Nephron (organoid): ENCODE data around the gene TNFSF15.

ENCODE experiments used
- H3K27ac Mint-ChIP-seq, 3 experiments: 2 replicates each; pipeline ENCODE4 v1.8.0; 2020; ENCODE audit warnings: mixed read lengths in 3 of 3, mild to moderate bottlenecking in 2 of 3, moderate library complexity in 1 of 3
- H3K27me3 Mint-ChIP-seq: 2 replicates; pipeline ENCODE4 v1.8.0; 2021; ENCODE audit warnings: low read depth, mild to moderate bottlenecking, moderate library complexity, mixed read lengths
- H3K36me3 Mint-ChIP-seq: 2 replicates; pipeline ENCODE4 v1.8.0; 2020; ENCODE audit warnings: low read depth, mixed read lengths
- H3K4me1 Mint-ChIP-seq: 2 replicates; pipeline ENCODE4 v1.8.0; 2020; ENCODE audit warnings: mixed read lengths
- H3K4me3 Mint-ChIP-seq, 3 experiments: 2 replicates each; pipeline ENCODE4 v1.8.0; 2020; ENCODE audit warnings: mild to moderate bottlenecking in 3 of 3, mixed read lengths in 3 of 3, moderate library complexity in 2 of 3
- H3K9me3 Mint-ChIP-seq: 2 replicates; pipeline ENCODE4 v1.8.0; 2020; ENCODE audit warnings: mixed read lengths
- CTCF ChIP-seq, 3 experiments: fragments of 200-600 bp; sonication (generic); IDR thresholded peaks; one replicate each; pipeline ENCODE4 v1.5.0; 2021; ENCODE audit warnings: antibody characterized with exemption in 3 of 3; ENCODE audit not compliant: unreplicated experiment in 3 of 3

The TNFSF15 gene

GRCh38 chr9:114787214-114787613 lies 18.6 kb downstream of the TNFSF15 start:
- Mint-ChIP-seq H3K27ac (no peak overlapping the region), H3K36me3 (peaks cover 22% of the 10 kb centered on the region), H3K27me3 (no peaks in the 10 kb centered on the region), H3K4me1 (peaks cover 12% of the 10 kb centered on the region), H3K9me3 (no peaks in the 10 kb centered on the region), H3K4me3 (no peak overlapping the region)
- TF ChIP-seq CTCF (IDR thresholded peaks at IDR 0.05; ENCODE audit: unreplicated experiment in 3 of 3) = no peak

DNA sequence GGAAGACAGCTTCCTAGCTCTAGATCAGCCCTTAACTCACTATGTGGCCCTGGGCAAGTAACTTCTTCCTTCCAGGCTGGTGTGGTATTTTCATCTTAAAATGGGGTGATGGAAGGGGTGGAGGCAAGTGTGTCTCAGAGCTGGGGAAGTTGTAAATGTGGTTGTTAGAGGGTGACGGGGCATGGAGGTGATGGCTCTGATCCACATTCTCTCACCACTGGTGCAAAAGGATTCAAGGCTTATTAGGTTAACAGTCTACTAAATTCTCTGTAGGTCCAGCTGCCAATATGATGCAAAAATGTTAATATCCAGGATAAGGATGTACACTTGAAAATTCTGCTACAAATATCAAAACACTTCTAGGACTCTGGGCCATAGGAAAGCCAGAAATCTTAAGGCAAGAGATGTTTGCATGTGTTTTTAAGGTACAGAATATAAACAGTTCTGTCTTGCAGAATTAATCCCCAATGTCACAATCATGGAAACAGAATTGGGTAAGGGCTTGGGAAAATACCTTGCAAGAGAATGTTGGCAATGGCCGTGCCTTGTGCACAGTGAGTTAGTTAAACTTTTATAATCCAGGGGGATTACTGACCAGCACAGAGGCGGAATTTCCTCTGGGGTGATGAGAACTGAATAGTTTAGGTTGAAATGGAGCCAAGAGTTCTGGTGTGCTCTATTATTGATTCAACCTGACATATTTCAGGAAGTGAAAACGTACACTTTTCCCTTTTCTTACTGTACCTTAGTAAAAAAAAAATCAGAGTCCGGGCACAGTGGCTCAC lies 19.8 kb downstream of the TNFSF15 start:
- H3K27me3 Mint-ChIP-seq = no peaks in the 10 kb centered on the region
- peaks cover 2% of the 10 kb centered on the region for H3K9me3 Mint-ChIP-seq
- peaks cover 13% of the 10 kb centered on the region for H3K36me3 Mint-ChIP-seq
- peak overlapping the region in 2 of 3 experiments; percentile 18 to 30 for H3K27ac Mint-ChIP-seq
- no peak overlapping the region for H3K4me3 Mint-ChIP-seq
- TF ChIP-seq CTCF (IDR thresholded peaks at IDR 0.05; ENCODE audit: unreplicated experiment in 3 of 3) = no peak
- peaks cover 12% of the 10 kb centered on the region for H3K4me1 Mint-ChIP-seq

DNA sequence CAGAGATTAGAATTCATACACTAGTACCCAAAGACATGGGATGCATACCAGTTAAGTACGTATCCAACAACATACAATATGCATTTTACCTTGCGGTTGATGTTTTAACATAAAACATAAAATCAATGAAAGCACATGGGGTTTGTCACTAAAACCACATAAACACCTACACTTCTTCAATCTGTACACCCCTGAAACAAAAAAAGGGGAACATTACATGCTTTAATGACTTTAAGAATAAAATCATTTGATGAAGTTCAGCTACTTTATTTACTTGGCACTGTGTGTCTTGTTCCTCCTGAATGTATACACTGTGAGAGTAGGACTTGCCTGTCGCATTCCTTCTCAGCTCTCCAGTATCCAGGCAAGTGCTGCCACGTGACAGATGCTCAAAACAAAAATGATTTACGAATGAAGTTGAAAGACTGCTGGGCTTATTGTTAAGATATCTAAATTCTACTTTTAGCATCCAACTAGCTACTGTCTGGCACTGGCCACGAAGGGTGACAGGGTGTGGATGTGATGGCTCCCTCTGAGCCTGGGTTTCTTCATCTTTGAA lies 21.0 kb downstream of the TNFSF15 start:
- Mint-ChIP-seq H3K9me3 (peaks cover 2% of the 10 kb centered on the region), H3K27me3 (no peaks in the 10 kb centered on the region), H3K36me3 (peaks cover 3% of the 10 kb centered on the region), H3K27ac (peak overlapping the region in 2 of 3 experiments; percentile 24 to 30), H3K4me1 (peaks cover 12% of the 10 kb centered on the region), H3K4me3 (no peak overlapping the region)
- no peak for TF ChIP-seq CTCF (IDR thresholded peaks at IDR 0.05; ENCODE audit: unreplicated experiment in 3 of 3)

DNA sequence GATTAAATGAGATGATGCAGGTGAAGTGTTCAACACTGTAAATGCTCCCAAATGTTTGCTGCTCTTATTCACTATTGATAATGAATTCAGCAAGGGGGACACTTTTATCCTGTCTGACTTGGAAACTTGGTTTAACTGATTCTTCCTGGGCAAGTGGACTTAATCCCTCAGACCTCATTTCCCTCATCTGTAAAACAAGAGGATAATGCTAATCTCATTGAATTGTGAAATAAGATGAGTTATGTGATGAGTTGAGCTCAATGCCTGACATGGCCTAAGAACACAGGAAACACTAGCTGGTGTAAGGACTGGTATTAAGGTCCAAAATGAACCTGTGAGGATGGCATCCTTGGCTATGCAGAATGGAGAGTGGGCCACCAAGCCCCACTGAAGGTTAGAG lies 23.3 kb downstream of the TNFSF15 start:
- Mint-ChIP-seq H3K4me1 (peaks cover 22% of the 10 kb centered on the region), H3K27me3 (no peaks in the 10 kb centered on the region), H3K27ac (no peak overlapping the region), H3K9me3 (peaks cover 2% of the 10 kb centered on the region), H3K4me3 (no peak overlapping the region), H3K36me3 (no peaks in the 10 kb centered on the region)
- TF ChIP-seq CTCF (IDR thresholded peaks at IDR 0.05; ENCODE audit: unreplicated experiment in 3 of 3) = no peak

DNA sequence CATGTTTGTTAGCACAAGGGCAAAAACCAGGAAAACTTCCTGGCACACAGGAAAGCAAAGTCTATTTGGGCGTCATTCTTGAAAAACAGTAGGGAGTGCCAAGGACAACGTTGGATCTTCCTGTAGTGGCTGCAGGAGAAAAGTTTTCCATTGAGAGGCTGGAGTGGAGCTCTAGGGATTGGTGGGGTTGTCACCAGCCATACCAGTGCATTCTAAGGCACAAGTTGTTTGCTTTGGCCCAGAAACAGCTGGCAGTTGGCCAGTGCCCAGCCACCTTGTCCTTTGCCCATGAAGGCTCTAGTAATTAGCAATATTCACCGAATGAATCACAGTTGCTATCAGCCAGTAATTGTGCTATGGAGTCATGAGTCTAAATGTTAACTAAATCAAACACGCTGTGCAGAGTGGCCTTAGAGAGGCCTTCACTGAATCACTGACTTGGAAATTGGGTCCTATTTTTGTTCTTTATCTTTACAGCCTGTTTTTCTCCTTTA lies 26.4 kb downstream of the TNFSF15 start:
- peaks cover 2% of the 10 kb centered on the region for H3K9me3 Mint-ChIP-seq
- H3K36me3 Mint-ChIP-seq = no peaks in the 10 kb centered on the region
- H3K27ac Mint-ChIP-seq = peak overlapping the region; percentile 39 to 65 (median 63)
- H3K4me1 Mint-ChIP-seq = peaks cover 9% of the 10 kb centered on the region
- TF ChIP-seq CTCF (IDR thresholded peaks at IDR 0.05; ENCODE audit: unreplicated experiment in 3 of 3) = no peak
- no peak overlapping the region for H3K4me3 Mint-ChIP-seq
- no peaks in the 10 kb centered on the region for H3K27me3 Mint-ChIP-seq
